22Rv1 (cell line): Measurements from ENCODE around the gene CCDC7.

Experiments used
- CTCF ChIP-seq: fragments of 450-650 bp; IDR thresholded peaks from 2 replicates; pipeline ENCODE4 v1.5.1; 2017; ENCODE audit warnings: mild to moderate bottlenecking
- ZFX ChIP-seq: fragments of 450-650 bp; IDR thresholded peaks from 2 replicates; pipeline ENCODE4 v1.6.1; 2017; ENCODE audit warnings: antibody characterized with exemption, borderline replicate concordance

DNA sequence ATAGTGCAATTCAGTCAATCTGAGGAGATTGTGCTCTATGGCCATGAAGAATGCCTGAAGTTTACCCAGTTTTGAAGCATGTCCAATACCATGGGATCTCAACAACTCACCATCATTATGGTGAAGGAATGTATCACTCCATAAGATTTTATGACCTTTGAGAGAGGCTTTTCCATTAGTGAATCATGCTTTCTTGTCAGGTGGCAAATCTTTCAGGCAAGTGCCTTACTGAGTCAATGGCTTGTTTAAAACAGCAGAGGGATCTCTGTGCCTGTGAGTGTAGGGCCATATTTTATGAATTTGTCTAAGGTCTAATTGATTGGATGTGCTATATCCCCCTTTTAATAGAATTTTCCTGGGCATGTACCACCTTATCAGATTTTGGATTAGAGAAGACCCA, 131.5 kb downstream of the CCDC7 start:
- TF ChIP-seq CTCF (no peak), ZFX (no peak)
